Measurements from ENCODE around the gene GATA2.

Gene GATA2

GRCh38 chr3:128456776-128457715, 36.0 kb downstream of the GATA2 start:
- DNase-seq (ENCODE audit: low read depth, low spot score), result no peak

- no peak for DNase-seq (ENCODE audit: low read depth, low spot score)
These were observed 36.9 kb downstream of the GATA2 start for GRCh38 chr3:128455786-128456748.

GRCh38 chr3:128455116-128455515, 37.9 kb downstream of the GATA2 start:
- DNase-seq (ENCODE audit: low read depth, low spot score), result no peak

- DNase-seq (ENCODE audit: low read depth, low spot score), result no peak
These were observed 38.7 kb downstream of the GATA2 start for GRCh38 chr3:128454310-128454618.

GRCh38 chr3:128453501-128454309, 39.3 kb downstream of the GATA2 start:
- no peak for DNase-seq (ENCODE audit: low read depth, low spot score)

- no peak for DNase-seq (ENCODE audit: low read depth, low spot score)
These were observed 40.2 kb downstream of the GATA2 start for GRCh38 chr3:128452678-128453275.

- no peak for DNase-seq (ENCODE audit: low read depth, low spot score)
These were observed 40.9 kb downstream of the GATA2 start for GRCh38 chr3:128452120-128452519.

GRCh38 chr3:128449111-128449638, 43.8 kb downstream of the GATA2 start:
- no peak for DNase-seq (ENCODE audit: low read depth, low spot score)

GRCh38 chr3:128448491-128448890, 44.5 kb downstream of the GATA2 start:
- DNase-seq (ENCODE audit: low read depth, low spot score), result no peak

GRCh38 chr3:128447561-128448013, 45.4 kb downstream of the GATA2 start:
- DNase-seq (ENCODE audit: low read depth, low spot score), result no peak

GRCh38 chr3:128446821-128447220, 46.2 kb downstream of the GATA2 start:
- no peak for DNase-seq (ENCODE audit: low read depth, low spot score)

GRCh38 chr3:128445357-128445756, 47.6 kb downstream of the GATA2 start:
- no peak for DNase-seq (ENCODE audit: low read depth, low spot score)

GRCh38 chr3:128443771-128444170, 49.2 kb downstream of the GATA2 start:
- DNase-seq (ENCODE audit: low read depth, low spot score), result no peak

GRCh38 chr3:128442949-128443348, 50.1 kb downstream of the GATA2 start:
- DNase-seq (ENCODE audit: low read depth, low spot score), result no peak

- no peak for DNase-seq (ENCODE audit: low read depth, low spot score)
These were observed 50.9 kb downstream of the GATA2 start for GRCh38 chr3:128442070-128442469.

- no peak for DNase-seq (ENCODE audit: low read depth, low spot score)
These were observed 53.8 kb downstream of the GATA2 start for GRCh38 chr3:128439226-128439625.

GRCh38 chr3:128438488-128439072, 54.4 kb downstream of the GATA2 start:
- no peak for DNase-seq (ENCODE audit: low read depth, low spot score)

- DNase-seq (ENCODE audit: low read depth, low spot score), result no peak
These were observed 56.8 kb downstream of the GATA2 start for GRCh38 chr3:128436214-128436613.

- DNase-seq (ENCODE audit: low read depth, low spot score), result no peak
These were observed 57.4 kb downstream of the GATA2 start for GRCh38 chr3:128435561-128435960.

- DNase-seq (ENCODE audit: low read depth, low spot score), result no peak
These were observed 57.9 kb downstream of the GATA2 start for GRCh38 chr3:128435058-128435457.

Measured in smooth muscle cell of the brain vasculature (primary cell).